ENCODE data around the gene AP1B1. TPM values are rescaled to one million over a fixed set of nuclear protein-coding genes. Genes with fewer than 3 reads are reported as not detected.

AP1B1 gene
- total and polyA plus RNA-seq, 2 of the 13 experiments (the other 11 are each of a cell fraction or from before 2014, with no cell fraction given), result 26.6 to 29.7 TPM

GRCh38 chr22:29315286-29316140 is 72.9 kb downstream of the AP1B1 start, which contains the start of gene RASL10A:
Gene RASL10A, minus strand, starts transcription at chr22:29315697. Its CDS starts 451 bp downstream, at chr22:29315246.
- ChIA-PET POLR2A (no interaction called here), CTCF (ENCODE audit: low intra/inter-chr PET ratio, low total read pairs) (no interaction called here)
- peak within 1 kb of the TSS; percentile 73 for H3K4me2 ChIP-seq (ENCODE audit: low read depth, low read length)
- no peaks in the 10 kb centered on the region for H3K79me2 ChIP-seq (ENCODE audit: insufficient read depth, low read length)
- DNase-seq (ENCODE audit: low spot score) (no peak), ATAC-seq (peak; percentile 16), FAIRE-seq (no peak)
- intact Hi-C loops (cut with micrococcal nuclease; ENCODE audit: unreplicated experiment), result no loop called here
- no peak within 1 kb of the TSS for H2AFZ ChIP-seq (ENCODE audit: low read length)
- no peak within 1 kb of the TSS for H3K27ac ChIP-seq (ENCODE audit: extremely low read length, insufficient read depth, low read length)
- 7% methylated on average over 18 of the region's 103 CpGs for WGBS (ENCODE audit: low lambda C conversion rate)
- H4K20me1 ChIP-seq (ENCODE audit: insufficient read depth, low read length), result no peaks in the 10 kb centered on the region; the same call in 1 of the 2 replicates
- no peaks in the 10 kb centered on the region for H3K9me3 ChIP-seq (ENCODE audit: low read length)
- H3K9ac ChIP-seq (ENCODE audit: insufficient read depth, low read depth, low read length), result no peak within 1 kb of the TSS
- no TSS peak for BruUV-seq (replicated peaks)
- no peaks in the 10 kb centered on the region for H3K36me3 ChIP-seq (replicated peaks in 1 of 2; ENCODE audit: control insufficient read depth in 1 of 2, insufficient read depth in 2 of 2, low read length in 2 of 2)
- H3K4me3 ChIP-seq (replicated peaks in 1 of 3; ENCODE audit: insufficient read depth in 1 of 3, low read depth in 2 of 3, low read length in 3 of 3), result peak within 1 kb of the TSS; percentile 39 to 70 (median 41); a peak in 5 of 6 replicates
- in situ Hi-C loops (cut with HindIII; ENCODE audit: extremely low pct_ligation_motif_present, low pct_unique_long_range_greater_than_20kb), result no loop called here
- peaks cover 7 to 41% of the 10 kb centered on the region in 2 experiments for H3K27me3 ChIP-seq (ENCODE audit: control insufficient read depth in 1 of 2, insufficient read depth in 2 of 2, low read length in 2 of 2)
- peaks cover 28% of the 10 kb centered on the region for H3K4me1 ChIP-seq (ENCODE audit: insufficient read depth, low read length)
- TF ChIP-seq ZKSCAN1 (IDR thresholded peaks at IDR 0.05; ENCODE audit: low read length) (peak; percentile 66; the same call in 1 of the 2 replicates), ZC3H13 (CRISPR knock-in tag; IDR thresholded peaks at IDR 0.05) (no peak), ZNF142 (CRISPR knock-in tag; IDR thresholded peaks at IDR 0.05) (peak; percentile 70; the same call in 1 of the 2 replicates), ZNF589 (CRISPR knock-in tag; conservative IDR thresholded peaks at IDR 0.05) (no peak), AHDC1 (CRISPR knock-in tag; IDR thresholded peaks at IDR 0.05; ENCODE audit: borderline replicate concordance) (no peak), ZBED4 (CRISPR knock-in tag; IDR thresholded peaks at IDR 0.05; ENCODE audit: borderline replicate concordance) (no peak)

All from HepG2 (cell line).